ENCODE results near the gene ONECUT2. TPM values are rescaled to one million over a fixed set of nuclear protein-coding genes. Genes with fewer than 3 reads are reported as not detected.
"Not testable (repeated sequence)": the region's sequence is repeated elsewhere in the genome, so short reads cannot be mapped to it uniquely, and the experiment has no call there.

The ONECUT2 gene
- polyA plus RNA-seq: under 1 TPM; under 0.01 to 0.09 (median 0.01) TPM

DNA sequence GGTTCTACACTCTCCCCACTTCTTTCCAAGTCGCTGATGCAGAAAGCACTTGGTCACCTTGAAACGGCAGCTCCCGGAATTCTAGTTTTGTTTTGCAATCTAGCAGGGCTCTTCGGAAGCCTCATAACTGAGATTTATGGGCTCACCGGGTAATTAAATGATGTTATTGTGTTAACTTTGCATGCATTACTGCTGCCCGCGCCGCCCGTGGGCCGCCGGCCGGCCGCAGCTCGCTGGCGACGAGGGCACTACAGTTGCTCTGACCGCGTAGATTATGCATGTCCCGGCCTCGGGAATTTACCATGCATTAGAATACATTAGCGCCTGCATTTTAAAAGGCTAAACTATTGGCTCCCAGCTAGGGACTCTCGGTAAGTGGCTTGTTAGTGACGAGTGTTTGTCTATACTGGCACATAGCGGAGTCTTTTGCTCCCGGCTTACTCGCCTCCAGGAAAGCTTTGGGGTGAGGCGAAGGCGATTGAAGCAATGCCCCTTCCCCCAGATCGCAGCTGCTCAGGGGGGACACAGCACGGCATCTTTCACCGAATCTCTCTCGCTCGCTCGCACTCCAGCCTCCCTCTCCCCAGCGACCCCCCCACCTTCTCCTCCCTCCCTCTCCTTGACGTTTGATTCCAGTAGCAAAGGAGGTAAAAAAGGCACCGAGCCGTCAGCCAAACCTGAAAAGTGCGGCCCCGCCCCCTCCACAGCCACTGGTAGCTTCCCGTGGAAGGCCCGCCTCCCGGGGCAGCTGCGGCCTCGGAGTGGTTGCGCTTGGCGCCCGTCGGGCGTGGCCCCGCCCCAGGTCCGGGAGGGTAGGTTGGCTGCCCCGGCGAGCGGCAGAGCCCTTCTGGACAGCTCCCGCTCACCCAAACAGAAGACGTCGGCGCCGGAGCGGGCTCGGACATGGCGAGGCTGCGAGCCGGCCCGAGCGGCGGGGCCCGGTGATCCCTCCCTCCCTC is at the start of gene ONECUT2:
ONECUT2 (plus strand) TSS at position 839 of the 959 bp plus-strand sequence. CDS start 343 bp downstream, outside the sequence.
- 0 to 2% (median 1%) methylated on average over 59 to 69 of the region's 69 CpGs for WGBS, 3 donors
- H3K27ac ChIP-seq (ENCODE audit: low read depth, low read length): no peak within 1 kb of the TSS

- WGBS, 3 donors: 49 to 55% (median 54%) methylated on average over 2 of the region's 2 CpGs
- no peak overlapping the region for H3K27ac ChIP-seq (ENCODE audit: low read depth, low read length)
These were observed 45.9 kb upstream of the ONECUT2 start for GRCh38 chr18:57389271-57389670.

DNA sequence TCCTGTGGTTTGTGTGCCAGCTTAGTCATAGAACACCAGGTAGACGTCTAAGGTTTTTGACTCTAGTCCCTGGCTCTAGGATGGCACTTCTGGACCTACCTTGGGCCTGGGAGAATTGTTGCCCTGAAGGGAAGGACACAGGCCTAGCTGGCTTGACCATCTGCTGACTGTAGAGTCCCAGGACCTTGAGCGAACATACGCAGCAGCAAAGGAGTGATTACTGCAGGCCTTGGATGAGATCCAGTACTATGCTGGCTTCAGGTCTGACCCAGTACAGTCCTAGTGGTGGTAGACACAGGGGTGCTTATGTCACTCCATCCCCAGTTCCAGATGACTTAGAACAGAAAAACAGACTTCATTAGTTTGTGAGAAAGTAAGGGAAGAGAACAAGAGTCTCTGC is 45.1 kb upstream of the ONECUT2 start:
- 42 to 58% (median 56%) methylated on average over 3 of the region's 3 CpGs for WGBS, 3 donors

DNA sequence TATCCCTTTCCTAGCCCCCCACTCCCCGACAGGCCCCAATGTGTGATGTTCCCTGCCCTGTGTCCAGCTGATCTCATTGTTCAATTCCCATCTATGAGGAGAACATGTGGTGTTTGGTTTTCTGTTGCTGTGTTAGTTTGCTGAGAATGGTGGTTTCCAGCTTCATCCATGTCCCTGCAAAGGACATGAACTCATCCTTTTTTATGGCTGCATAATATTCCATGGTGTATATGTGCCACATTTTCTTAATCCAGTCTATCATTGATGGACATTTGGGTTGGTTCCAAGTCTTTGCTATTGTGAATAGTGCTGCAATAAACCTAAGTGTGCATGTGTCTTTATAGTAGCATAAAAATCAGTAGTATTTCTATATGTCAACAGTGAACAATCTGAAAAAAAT is 40.4 kb upstream of the ONECUT2 start:
- WGBS, 3 donors: 81 to 89% (median 86%) methylated on average over 1 of the region's 1 CpG
- H3K27ac ChIP-seq (ENCODE audit: low read depth, low read length): not testable (repeated sequence)

More for the DNA sequence above, 45.1 kb upstream of the ONECUT2 start:
- no peak overlapping the region for H3K27ac ChIP-seq (ENCODE audit: low read depth, low read length)

DNA sequence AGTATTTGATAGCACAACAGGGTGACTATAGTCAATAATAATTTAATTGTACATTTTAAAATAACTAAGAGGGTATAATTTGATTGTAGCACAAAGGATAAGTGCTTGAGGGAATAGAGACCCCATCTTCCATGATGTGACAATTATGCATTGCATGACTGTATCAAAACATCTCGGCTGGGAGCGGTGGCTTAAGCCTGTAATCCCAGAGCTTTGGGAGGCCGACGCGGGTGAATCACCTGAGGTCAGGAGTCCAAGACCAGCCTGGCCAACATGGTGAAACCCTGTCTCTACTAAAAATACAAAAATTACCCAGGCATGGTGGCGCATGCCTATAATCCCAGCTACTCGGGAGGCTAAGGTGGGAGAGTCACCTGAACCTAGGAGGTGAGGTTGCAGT is 38.3 kb upstream of the ONECUT2 start:
- not testable (repeated sequence) for H3K27ac ChIP-seq (ENCODE audit: low read depth, low read length)
- WGBS, 3 donors: 91 to 95% (median 91%) methylated on average over 7 of the region's 7 CpGs

DNA sequence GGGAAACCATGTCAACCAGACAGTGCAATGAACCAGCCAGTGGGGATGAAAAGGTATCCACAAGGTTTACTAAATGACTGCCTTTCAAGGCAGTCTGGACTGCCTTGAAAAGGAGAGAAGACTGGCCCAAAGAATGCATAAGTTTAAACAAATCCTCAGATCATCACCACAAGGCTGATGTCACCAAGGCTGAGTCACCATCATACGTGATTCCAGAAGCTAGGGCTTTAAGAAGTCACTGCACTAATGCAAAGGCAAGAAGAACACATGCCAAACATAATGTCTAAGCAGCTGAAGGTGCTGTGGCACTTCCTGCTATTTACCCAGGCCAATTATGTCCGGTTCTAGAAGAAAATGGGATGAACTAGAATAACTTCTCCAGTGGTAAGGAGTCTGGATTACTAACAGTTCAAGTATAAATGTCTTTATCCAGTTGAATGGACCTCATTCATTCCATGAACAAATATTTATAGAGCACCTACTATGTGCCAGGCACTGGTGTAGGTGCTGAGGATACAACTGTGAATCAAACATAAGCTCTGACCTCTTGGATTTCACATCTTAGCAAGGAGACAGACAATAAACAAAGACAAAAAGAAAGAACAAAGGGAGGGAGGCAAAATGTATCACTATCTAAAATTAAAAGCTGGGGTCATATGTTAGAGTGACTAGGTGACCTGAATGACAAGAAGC is 37.6 kb upstream of the ONECUT2 start:
- H3K27ac ChIP-seq (ENCODE audit: low read depth, low read length): no peak overlapping the region
- WGBS, 3 donors: 67% methylated on average over 2 of the region's 2 CpGs

DNA sequence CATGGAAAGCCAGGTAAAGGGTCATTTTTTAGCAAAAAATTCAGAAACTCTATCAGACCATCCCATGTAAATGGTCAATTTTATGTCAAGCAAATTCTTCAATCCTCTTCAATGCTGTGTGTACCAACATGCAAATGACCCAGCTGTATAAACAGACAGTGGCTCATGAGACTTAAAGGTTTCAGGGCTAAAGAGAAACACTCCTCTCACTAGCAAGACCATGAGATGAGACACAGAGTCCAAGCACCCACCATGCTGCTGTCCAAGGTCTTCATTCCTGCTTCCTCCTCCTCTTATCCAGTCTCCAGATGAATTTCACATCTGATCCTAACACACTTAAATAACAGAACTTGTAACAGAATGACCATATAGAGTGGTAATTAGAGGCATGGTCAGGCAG is 30.8 kb upstream of the ONECUT2 start:
- H3K27ac ChIP-seq (ENCODE audit: low read depth, low read length): no peak overlapping the region

GRCh38 chr18:57409650-57410049 is 25.5 kb upstream of the ONECUT2 start:
- no peak overlapping the region for H3K27ac ChIP-seq (ENCODE audit: low read depth, low read length)

GRCh38 chr18:57410749-57411148 is 24.4 kb upstream of the ONECUT2 start:
- WGBS, 3 donors: 61 to 80% (median 77%) methylated on average over 3 of the region's 3 CpGs
- H3K27ac ChIP-seq (ENCODE audit: low read depth, low read length): no peak overlapping the region

DNA sequence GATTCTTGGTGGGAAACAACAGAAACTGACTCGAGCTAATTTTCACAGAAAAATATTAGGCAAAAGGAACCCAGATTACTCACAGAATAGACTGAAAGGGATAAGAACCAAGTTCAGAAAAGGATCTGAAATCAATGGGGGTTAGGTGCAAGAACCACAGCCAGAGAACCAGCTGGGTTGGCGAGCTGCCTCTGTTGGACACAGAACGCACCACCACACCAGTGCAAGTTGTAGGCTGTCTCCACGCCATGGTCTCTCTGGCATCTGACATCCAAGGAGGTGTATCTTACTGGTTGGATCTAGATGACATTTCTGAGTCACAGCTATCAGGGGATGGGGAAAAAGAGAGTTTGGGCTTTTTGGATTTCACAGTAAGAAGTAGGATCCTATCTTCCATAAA is 18.6 kb upstream of the ONECUT2 start:
- 71 to 85% (median 80%) methylated on average over 4 of the region's 4 CpGs for WGBS, 3 donors
- no peak overlapping the region for H3K27ac ChIP-seq (ENCODE audit: low read depth, low read length)

DNA sequence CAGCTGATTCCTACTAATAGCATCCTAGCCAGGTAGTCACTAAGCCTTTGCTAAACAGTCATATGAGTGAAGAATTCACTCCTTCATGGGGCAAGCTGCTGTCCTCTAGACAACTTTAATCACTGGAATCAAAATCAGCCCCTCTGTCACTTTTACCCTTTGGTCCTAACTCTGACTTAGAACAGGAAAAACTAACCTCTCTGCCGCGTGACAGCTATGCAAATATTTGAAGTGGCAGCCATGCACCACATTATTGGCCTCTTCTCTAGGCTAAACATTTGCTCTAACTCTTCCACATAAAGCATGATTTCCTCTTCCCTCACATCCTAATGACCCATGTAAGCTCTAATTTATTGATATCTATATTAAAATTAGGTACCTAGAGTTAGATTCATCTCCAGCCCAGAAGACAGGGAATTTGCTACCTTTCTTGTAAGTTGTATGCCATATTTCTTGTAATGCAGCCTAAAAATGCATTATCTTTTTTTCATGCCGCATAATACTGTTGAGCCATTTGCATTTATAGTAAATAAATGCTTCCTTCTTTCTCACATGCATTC is 12.8 kb upstream of the ONECUT2 start:
- WGBS, 3 donors: 34 to 76% (median 65%) methylated on average over 3 of the region's 3 CpGs
- no peak overlapping the region for H3K27ac ChIP-seq (ENCODE audit: low read depth, low read length)

GRCh38 chr18:57423821-57424220 is 11.4 kb upstream of the ONECUT2 start:
- H3K27ac ChIP-seq (ENCODE audit: low read depth, low read length): no peak overlapping the region

DNA sequence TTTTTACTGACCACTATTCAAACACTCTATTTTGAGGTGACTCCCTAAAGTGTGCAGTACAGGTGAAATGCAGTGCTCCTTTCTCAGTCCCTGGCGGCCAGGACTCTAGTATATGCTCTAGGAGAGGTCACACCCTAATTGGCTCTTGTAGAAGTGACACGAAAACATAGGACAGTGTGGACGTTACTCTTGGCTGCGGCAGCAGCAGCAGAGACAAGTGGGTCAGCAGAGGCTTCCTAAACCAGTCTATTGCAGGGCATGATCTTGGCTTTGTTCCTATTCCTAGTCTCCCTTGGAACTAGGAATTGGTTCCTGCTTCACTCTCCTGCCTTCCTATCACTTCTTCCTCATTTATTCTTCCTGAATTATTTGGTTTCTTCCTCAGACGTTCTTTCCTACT is 10.1 kb upstream of the ONECUT2 start:
- 65 to 77% (median 74%) methylated on average over 5 of the region's 5 CpGs for WGBS, 3 donors
- H3K27ac ChIP-seq (ENCODE audit: low read depth, low read length): no peak overlapping the region

GRCh38 chr18:57426187-57426586 is 9.0 kb upstream of the ONECUT2 start:
- H3K27ac ChIP-seq (ENCODE audit: low read depth, low read length): no peak overlapping the region
- 79 to 84% (median 82%) methylated on average over 4 of the region's 4 CpGs for whole genome bisulfite sequencing, 3 donors

DNA sequence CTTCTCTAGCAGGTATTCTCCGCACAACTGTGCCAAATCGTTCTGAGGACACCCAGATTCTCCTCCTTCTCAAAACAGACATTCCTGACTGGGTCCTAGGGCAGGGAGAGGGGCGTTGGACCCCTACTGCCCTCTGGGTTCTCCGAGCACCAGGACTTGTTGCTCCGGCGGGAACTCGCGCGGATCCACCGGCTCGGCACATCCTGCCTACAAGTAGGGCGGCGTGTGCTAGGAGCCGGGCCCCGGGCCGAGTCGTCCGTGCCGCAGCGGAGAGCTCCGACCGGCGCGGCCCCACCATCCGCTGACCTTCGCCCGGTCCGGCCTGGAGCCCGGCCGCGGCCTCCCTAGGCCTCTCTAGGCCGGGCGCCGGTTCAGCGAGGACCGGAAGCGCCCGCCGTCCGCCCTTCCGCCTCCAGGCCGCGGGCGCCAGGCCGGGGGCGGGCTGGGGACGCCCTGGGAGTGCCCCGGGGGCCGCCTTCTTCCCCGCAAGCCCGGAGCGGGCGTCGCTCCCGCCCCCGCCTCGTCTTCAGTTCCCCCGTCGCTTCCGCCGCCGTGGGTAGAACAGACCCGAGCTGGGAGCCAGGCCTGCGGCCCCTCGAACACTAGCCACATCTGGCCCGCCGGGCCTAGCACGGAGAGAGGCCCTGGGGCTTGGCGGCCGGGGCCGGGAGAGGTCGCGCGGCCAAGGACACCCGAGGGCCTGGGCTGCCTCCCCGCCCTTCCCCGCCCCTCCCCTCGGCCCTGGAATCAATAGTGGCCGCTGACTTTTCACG is 7.6 kb upstream of the ONECUT2 start:
- 7 to 12% (median 9%) methylated on average over 56 to 80 of the region's 80 CpGs for WGBS, 3 donors
- H3K27ac ChIP-seq (ENCODE audit: low read depth, low read length): no peak overlapping the region

DNA sequence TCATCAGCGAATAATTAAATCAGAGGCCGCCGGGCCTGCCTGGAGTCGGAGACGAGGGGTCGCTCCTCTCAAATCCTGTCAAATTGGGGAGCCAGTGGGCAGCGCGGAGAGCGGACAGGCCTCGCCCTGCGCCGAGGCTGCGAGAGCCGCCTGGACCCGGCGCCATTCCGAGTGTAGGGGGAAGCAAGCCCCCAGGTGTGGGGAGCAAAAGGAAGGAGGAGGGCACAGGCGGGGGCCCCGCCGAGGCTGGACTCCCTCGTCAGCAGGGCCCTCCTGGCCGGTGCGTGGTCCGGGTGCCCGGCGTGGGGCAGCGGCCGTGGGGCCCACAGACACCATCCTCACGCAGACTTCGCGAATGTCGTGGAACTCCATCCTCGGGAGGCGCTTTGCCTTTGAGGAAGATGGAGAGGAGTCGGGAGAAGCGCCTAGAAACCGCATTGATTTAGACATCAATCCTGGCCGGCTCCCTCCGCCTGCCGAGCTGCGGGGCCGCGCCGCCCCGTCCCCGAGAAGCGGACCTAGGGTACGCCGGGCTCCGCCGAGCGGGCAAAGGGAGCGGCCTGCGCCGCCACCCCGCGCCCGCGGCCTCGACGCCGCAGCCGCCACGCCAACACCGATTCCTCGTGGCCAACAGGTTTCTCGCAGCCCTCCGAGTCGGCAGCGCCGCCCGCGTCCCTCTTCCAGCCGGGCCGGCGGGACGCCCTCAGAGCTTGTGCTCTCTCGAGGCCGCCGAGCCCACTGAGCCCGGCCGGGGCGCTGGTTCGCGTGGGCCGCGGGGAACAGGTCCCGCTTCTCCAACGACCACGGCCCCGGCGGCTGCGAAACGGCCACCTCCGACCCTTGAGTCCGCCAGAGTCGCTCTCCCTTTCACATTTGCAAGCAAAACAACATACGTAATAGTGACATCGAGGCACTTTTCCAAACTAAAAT is 6.7 kb upstream of the ONECUT2 start:
- 5 to 6% (median 6%) methylated on average over 82 to 99 of the region's 99 CpGs for WGBS, 3 donors
- H3K27ac ChIP-seq (ENCODE audit: low read depth, low read length): no peak overlapping the region

GRCh38 chr18:57429167-57430078 is 5.8 kb upstream of the ONECUT2 start:
- H3K27ac ChIP-seq (ENCODE audit: low read depth, low read length): no peak overlapping the region
- 10 to 11% (median 10%) methylated on average over 22 of the region's 22 CpGs for WGBS, 3 donors
